ENCODE results near the gene CYB5RL.
"Not testable (repeated sequence)": the region's sequence is repeated elsewhere in the genome, so short reads cannot be mapped to it uniquely, and the experiment has no call there.

CYB5RL gene

DNA sequence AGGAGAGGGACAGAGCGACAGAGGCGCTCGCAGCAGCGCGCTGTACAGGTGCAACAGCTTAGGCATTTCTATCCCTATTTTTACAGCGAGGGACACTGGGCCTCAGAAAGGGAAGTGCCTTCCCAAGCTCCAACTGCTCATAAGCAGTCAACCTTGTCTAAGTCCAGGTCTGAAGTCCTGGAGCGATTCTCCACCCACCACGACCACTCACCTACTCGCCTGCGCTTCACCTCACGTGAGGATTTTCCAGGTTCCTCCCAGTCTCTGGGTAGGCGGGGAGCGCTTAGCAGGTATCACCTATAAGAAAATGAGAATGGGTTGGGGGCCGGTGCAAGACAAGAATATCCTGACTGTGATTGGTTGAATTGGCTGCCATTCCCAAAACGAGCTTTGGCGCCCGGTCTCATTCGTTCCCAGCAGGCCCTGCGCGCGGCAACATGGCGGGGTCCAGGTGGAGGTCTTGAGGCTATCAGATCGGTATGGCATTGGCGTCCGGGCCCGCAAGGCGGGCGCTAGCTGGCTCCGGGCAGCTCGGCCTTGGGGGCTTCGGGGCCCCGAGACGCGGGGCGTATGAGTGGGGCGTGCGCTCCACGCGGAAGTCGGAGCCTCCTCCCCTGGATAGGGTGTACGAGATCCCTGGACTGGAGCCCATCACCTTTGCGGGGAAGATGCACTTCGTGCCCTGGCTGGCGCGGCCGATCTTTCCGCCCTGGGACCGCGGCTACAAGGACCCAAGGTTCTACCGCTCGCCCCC is at the start of gene CYB5RL, which contains the start of gene MRPL37:
CYB5RL (minus strand) TSS at position 266 of the 754 bp plus-strand sequence. CDS start 4,414 bp downstream, outside the sequence.
MRPL37 (plus strand) TSS at position 403 of the 754 bp plus-strand sequence; CDS start at position 480, 77 bp downstream.
- DNase-seq, result peak; percentile 94

DNA sequence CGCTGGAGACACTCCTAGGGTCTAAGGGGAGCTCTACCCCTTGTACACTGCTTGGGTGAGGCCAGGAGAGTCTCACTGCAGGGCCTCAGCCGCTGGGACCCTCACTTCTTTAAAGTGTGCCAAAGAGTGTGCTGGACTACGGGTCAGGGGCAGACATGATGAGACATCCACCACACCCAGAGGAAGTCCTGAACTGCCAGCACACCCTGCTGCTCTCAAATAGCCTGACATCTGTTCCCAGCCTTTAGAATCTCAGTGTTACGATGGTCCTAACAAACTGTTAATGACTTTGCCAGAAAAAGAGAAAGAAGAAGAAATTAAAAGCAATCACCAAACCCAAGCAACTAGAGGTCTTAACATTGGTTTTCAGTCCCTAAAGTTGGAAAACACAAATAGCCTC is 49.1 kb upstream of the CYB5RL start:
- DNase-seq, result no peak

DNA sequence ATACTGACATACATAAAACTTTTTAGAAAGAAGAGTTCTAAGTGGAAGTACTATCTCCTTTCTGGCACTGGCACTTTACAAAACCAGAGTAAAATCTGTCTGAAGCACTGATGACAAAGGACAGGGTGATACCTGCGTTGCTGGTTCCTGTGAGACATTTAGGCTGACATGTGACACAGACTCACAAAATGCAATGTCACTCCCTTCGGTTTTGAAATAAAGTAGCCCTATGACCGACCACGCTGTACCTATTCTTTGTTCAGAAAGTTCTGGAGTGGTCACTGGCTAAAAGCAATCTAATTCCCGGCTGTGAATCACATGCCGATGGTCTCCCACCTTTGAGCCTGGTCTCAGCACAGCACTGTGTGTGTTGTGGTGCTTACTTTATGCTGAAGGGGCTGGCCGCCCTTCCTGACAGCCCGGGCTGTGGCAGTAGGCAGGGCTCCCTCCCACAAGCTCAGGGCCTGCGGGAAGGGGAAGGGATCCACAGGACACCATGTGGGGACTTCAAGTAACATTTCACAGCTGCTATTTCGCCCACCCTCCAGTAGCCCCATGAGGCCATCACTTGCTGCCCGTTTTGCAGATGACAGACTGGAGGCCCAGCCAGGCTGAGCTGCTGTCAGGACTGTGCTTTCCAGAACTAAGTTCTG is 48.2 kb upstream of the CYB5RL start:
- no peak for DNase-seq

DNA sequence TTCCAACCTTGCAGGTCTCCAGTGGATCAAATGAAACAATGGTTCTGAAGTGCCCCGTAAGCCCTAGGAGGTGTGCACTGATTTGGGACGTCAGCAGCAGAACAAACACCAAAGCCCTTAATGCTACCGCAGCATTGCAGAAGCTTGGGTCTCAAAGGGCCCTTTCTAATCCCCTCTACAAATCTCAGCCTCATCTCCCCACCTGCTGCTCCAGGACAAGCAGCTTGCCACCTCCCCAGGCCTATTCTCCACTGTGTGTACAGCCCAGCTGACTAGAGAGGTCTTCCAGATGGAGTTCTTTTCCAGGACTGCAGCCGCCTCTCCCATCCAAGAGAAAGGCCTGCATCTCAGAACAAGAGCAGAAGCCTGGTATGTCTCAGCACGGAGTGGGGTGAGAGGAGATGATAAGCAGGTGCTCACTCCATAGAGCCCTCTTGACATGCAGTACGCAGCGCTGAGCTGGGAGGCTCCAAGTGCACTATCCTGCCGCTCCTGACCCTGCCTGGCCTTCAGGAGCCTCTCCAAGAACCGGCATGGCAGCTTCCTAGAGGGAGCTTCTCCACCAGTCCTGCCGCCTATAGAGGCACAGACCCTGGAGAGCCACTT is 46.4 kb upstream of the CYB5RL start:
- DNase-seq, result no peak

DNA sequence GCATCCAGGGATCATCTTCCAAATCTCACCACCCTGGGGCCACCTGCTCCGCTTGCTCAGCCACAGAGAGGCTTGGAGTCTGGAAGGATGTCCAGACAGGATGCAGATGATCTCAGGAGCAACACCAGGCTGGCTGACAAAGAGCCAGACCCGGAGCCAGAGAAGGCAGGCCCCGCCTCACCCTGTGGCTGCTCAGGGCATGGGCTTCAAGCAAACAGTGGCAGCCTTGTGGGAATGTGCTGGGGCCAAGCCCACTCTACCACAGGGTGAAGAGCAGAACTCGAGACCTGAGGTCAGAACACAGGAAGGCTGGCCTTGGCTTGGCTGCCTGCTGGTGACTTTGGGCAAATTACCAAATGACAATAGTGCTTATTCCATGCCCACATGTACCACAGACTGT is 45.7 kb upstream of the CYB5RL start:
- no peak for DNase-seq

- DNase-seq, result no peak
Observed at GRCh38 chr1:54244655-54245054, 44.8 kb upstream of the CYB5RL start.

DNA sequence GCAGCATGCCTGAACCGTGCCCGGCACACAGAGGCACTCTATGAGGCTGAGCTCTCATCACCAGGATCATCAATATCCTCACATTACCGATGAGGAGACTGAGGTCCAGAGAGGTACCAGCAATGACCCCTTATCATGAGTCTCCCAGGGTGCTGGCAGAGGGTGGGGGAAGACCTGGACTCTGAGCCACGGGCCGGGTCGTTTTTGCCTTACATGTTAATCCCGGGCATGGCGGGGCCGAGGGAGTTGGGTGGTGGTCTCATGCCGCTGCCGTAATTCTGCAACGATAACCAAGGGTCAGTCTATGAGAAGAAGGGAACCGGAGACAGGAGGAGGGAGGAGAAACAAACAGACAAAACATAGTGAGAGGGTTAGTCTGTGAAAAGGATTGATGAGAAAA is 43.2 kb upstream of the CYB5RL start:
- DNase-seq, result no peak

DNA sequence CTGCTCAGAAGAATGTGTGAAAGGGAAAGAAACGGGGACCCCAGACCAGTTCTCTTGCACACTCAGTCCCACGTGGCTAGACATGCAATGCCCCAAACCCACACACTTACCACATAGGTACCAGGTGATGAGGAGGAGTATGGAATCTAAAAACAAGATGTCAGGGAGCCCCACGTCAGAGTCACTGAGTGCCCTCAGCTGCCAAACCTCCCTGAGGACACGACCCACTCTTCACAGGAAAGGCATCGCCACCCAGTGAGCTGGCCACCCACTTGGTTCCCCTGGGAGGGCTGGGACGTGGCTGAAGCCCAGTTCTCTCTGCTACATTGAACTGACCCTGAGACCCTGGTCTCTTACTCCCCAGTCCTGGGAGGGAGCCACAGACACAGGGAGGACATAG is 41.5 kb upstream of the CYB5RL start:
- DNase-seq, result no peak

DNA sequence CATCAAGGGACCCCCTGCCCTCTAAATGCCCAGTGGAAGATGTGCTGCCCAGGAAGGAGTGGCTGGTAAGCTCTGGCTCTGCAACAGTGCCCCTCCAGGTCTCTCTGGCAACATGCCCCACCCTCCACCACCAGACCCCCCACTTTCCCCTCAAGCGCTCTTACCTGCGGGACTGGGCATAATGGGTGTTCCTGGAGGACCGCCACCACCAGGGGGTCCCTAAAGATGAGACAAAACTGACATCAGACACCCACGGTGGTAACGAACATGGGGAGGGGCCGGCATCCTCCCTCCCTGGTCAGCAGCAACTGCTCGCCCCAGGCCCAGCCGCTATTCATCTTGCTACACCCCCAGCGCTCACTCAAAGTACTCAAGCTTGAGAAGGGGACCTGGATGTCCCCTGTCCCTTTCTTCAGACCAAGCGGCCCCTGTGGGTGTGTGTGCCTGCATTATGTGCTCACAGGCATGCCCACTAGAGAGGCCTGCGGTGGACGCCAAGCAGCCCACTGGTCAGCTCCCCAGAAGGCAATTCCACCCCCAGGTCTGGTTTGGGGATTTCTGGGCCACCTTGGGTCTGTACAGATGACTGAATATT is 41.0 kb upstream of the CYB5RL start:
- DNase-seq, result no peak

- peak; percentile 32 for DNase-seq
Observed at GRCh38 chr1:54239631-54240031, 39.8 kb upstream of the CYB5RL start.

- no peak for DNase-seq
Observed at GRCh38 chr1:54239035-54239383, 39.2 kb upstream of the CYB5RL start.

DNA sequence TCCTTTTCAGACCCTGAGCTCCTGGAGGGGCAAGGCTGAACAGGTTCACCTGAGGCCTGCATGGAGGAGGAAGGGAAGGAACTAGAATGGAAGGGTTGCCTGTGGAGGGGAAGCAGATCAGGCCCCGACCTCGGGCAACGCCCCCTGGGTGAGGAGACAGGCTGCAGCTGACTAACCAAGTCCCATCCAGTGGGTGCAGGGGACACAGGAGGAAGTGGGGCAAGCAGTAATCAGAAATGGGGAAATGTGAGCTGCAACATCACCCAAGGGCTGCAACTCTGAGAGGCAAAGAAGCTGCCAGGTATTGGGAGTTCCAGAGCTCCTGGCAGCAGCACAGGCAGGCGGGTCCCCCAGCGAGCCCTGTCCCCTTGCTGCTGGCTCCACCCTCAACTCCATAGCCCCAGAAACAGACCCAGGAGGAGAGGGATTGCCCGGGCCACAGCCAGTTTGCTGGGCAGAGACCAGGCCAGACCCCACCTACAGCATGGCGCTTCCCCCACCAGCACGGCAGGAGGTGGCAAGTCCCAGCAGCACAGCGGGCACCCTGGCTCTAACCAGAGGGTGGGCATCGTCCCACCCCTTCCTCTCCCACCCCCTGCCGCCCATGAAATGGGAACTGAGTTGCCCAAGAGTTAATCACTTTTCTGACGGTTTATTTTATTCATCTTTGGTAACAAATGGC is 38.7 kb upstream of the CYB5RL start:
- DNase-seq, result no peak

DNA sequence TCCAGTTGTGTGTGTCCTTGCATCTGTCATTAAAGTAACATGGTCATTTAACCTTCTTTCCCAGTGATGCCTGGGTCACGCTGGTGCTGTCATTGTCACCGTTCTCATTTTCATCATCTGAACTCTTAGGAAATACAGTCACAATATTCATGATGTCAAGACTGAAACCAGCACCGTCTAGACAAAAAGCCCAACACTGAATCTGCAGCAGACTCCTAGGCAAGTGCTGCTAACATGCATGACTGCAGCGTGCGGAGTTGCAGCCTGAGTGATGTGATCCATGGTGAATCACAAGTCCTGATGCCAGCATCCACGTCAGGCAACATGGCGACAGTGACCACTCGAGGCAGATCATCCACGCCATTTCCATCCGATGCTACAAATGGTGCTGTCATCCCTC is 37.8 kb upstream of the CYB5RL start:
- DNase-seq, result no peak

- no peak for DNase-seq
Observed at GRCh38 chr1:54234284-54234683, 34.5 kb upstream of the CYB5RL start.

GRCh38 chr1:54233196-54233595 is 33.4 kb upstream of the CYB5RL start:
- not testable (repeated sequence) for DNase-seq

DNA sequence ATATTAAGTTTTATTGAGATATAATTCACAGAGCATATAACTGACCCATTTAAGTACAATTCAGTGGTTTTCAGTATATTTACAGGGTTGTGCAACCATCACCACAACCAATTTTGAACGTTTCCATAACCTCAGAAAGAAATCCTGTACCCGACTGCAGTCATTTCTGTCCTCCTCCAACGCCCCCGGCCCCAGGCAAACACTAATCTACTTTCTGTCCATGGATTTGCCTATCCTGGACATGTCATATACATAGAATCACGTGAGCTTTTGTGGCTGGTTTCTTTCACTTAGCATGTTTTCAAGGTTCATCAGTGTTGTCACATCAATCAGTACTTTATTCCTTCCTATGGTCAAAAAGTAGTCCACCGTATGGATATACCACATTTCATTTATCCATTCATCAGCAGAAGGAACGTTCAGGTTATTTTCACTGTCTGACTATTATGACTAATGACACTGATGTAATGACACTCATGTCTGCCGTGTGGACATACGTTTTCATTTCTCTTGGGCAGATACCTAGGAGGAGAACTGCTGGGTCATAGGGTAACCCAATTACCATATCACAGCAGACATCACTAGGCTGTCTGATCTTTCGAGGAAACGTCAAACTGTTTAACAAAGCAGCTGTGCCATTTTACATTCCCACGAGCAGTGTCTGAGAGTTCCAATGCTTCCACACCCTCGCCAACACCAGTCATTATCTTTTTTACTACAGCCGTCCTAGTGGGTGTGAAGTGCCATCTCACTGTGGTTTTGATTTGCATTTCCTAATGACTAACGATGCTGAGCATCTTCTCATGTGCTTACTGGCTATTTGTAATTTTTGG is 30.9 kb upstream of the CYB5RL start:
- DNase-seq, result no peak

GRCh38 chr1:54229281-54229891 is 29.6 kb upstream of the CYB5RL start:
- DNase-seq, result no peak

DNA sequence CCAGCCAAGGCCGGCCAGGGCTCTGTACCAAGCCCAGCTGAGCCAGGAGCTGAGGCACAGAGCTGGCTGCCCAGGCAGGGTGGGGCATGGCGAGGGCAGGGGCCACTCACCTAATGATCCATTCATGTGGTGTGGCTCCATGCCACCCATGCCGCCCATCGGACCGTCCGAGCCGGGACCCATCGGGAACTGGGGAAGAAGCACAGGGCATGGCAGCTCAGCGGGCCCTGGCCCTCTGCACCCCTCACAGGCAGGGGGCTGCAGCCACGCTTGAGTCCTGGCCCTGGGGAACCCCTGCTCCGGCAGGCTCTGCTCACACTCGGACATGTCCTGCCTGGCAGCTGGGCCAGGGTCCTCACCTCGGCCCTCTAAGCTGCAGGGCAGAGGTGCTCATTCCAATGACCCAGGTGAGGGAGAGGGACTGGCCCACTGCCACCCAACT is 28.8 kb upstream of the CYB5RL start:
- DNase-seq, result no peak

DNA sequence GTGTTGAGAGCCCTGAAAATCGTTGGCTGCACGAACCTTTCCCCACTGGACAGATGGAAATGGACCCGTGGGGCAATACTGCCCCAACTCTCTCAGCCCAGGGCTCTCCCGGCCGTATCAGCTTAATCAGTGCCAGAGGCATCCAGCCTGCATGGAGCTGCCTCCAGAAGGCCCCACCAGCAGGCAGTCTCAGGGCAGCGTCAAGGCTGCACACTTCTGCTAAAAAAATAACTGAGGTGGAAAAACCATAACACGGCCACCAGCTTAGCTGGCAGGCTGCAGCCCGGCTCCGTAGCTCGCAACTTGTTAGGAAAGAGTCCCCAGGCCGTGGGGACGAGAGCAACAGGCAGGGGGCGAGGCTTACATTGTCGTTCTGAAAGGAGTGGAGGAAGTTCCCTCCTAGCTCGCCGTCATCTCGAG is 28.1 kb upstream of the CYB5RL start:
- DNase-seq, result no peak

DNA sequence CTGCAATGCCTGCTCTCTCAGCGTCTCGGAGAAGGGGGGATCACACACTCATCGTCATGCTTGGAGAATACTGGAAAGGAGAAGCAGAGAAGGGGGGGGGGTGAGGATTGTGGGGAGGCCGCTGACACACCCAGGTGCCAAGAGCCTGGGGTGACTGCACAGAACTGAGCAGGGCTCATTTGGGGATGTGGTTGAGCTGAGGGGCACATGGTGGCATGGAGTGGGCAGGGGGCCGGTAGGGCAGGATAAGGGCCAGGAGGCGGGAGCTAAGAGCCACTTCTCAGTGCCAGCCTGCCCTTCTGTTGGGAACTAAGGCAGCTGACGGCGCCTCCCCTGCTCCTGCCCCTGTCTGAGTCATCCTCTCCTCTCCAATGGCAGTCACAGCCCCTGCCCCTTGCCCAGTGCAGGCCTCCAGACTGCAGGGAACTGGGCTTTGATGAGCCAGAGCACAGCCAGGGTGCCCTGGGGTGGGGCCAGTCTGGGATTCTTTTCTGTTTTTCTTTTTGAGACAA is 27.3 kb upstream of the CYB5RL start:
- DNase-seq, result no peak

- DNase-seq, result no peak
Observed at GRCh38 chr1:54225986-54226559, 26.2 kb upstream of the CYB5RL start.
